ENCODE data around the gene GRID2.

The GRID2 gene

GRCh38 chr4:92519727-92520126 is 216.0 kb downstream of the GRID2 start:
- H3K4ac ChIP-seq (ENCODE audit: low read length): no peak overlapping the region
- H3K27me3 ChIP-seq (ENCODE audit: control insufficient read depth in 3 of 3, insufficient read depth in 3 of 3, low read depth in 1 of 3, low read length in 3 of 3): no peaks in the 10 kb centered on the region
- no peak overlapping the region for H2BK5ac ChIP-seq (ENCODE audit: low read length)
- no CpG with 5 or more reads among the region's 3 CpGs for WGBS, 2 donors (ENCODE audit: extremely low coverage in 2 of 2, insufficient read length in 2 of 2, insufficient replicate concordance in 1 of 2)
- H3K9me3 ChIP-seq (replicated peaks in 1 of 2; ENCODE audit: control insufficient read depth in 2 of 2, insufficient read depth in 1 of 2, low read depth in 1 of 2, low read length in 2 of 2): no peaks in the 10 kb centered on the region
- H3K14ac ChIP-seq (ENCODE audit: low read length): no peak overlapping the region
- H3K18ac ChIP-seq (ENCODE audit: low read length): no peak overlapping the region
- no peak for DNase-seq (ENCODE audit: low spot score)
- no peak overlapping the region for H2BK120ac ChIP-seq (ENCODE audit: low read depth, low read length)
- no peak overlapping the region for H3K4me2 ChIP-seq (ENCODE audit: insufficient read depth, low read length, poor library complexity, severe bottlenecking)
- no peak overlapping the region for H2AFZ ChIP-seq (ENCODE audit: low read length)
- H3K4me1 ChIP-seq (ENCODE audit: control insufficient read depth in 2 of 2, insufficient read depth in 1 of 2, low read depth in 1 of 2, low read length in 2 of 2): peaks cover 0 to 22% of the 10 kb centered on the region in 2 donors
- no peak overlapping the region for H3K9ac ChIP-seq (ENCODE audit: low read depth, low read length, poor library complexity)
- H4K91ac ChIP-seq (ENCODE audit: low read depth, low read length, poor library complexity): no peak overlapping the region
- H3K36me3 ChIP-seq (replicated peaks in 1 of 2; ENCODE audit: control insufficient read depth in 2 of 2, insufficient read depth in 2 of 2, low read length in 2 of 2): no peaks in the 10 kb centered on the region
- no peak overlapping the region for H2BK12ac ChIP-seq (ENCODE audit: low read length)
- no peak overlapping the region for H3K23ac ChIP-seq (ENCODE audit: low read depth, low read length, poor library complexity)
- H3K79me1 ChIP-seq (ENCODE audit: low read depth, low read length): no peaks in the 10 kb centered on the region
- H3K4me3 ChIP-seq (ENCODE audit: low read length in 2 of 2): no peak overlapping the region
- no peak overlapping the region for H3K27ac ChIP-seq (replicated peaks; ENCODE audit: low read length)
- H2BK15ac ChIP-seq (ENCODE audit: low read length): no peak overlapping the region
- H2AK5ac ChIP-seq (ENCODE audit: low read depth, low read length): no peak overlapping the region
- no peak overlapping the region for H4K8ac ChIP-seq (ENCODE audit: low read depth, low read length)

GRCh38 chr4:92520563-92520962 is 216.8 kb downstream of the GRID2 start:
- Histone ChIP-seq H2BK120ac (ENCODE audit: low read depth, low read length) (no peak overlapping the region), H3K27me3 (ENCODE audit: control insufficient read depth in 3 of 3, insufficient read depth in 3 of 3, low read depth in 1 of 3, low read length in 3 of 3) (no peaks in the 10 kb centered on the region), H3K4me2 (ENCODE audit: insufficient read depth, low read length, poor library complexity, severe bottlenecking) (no peak overlapping the region), H2AK5ac (ENCODE audit: low read depth, low read length) (no peak overlapping the region), H2BK12ac (ENCODE audit: low read length) (no peak overlapping the region), H3K9ac (ENCODE audit: low read depth, low read length, poor library complexity) (no peak overlapping the region), H3K23ac (ENCODE audit: low read depth, low read length, poor library complexity) (no peak overlapping the region), H3K79me1 (ENCODE audit: low read depth, low read length) (no peaks in the 10 kb centered on the region), H3K18ac (ENCODE audit: low read length) (no peak overlapping the region), H3K36me3 (replicated peaks in 1 of 2; ENCODE audit: control insufficient read depth in 2 of 2, insufficient read depth in 2 of 2, low read length in 2 of 2) (no peaks in the 10 kb centered on the region), H3K4ac (ENCODE audit: low read length) (no peak overlapping the region), H2BK5ac (ENCODE audit: low read length) (no peak overlapping the region), H2BK15ac (ENCODE audit: low read length) (no peak overlapping the region), H3K14ac (ENCODE audit: low read length) (no peak overlapping the region), H3K4me1 (ENCODE audit: control insufficient read depth in 2 of 2, insufficient read depth in 1 of 2, low read depth in 1 of 2, low read length in 2 of 2) (peaks cover 0 to 26% of the 10 kb centered on the region in 2 donors), H4K91ac (ENCODE audit: low read depth, low read length, poor library complexity) (no peak overlapping the region), H2AFZ (ENCODE audit: low read length) (no peak overlapping the region), H3K9me3 (replicated peaks in 1 of 2; ENCODE audit: control insufficient read depth in 2 of 2, insufficient read depth in 1 of 2, low read depth in 1 of 2, low read length in 2 of 2) (no peaks in the 10 kb centered on the region), H3K4me3 (ENCODE audit: low read length in 2 of 2) (no peak overlapping the region), H4K8ac (ENCODE audit: low read depth, low read length) (no peak overlapping the region), H3K27ac (replicated peaks; ENCODE audit: low read length) (no peak overlapping the region)
- WGBS, 2 donors (ENCODE audit: extremely low coverage in 2 of 2, insufficient read length in 2 of 2, insufficient replicate concordance in 1 of 2): no CpG with 5 or more reads among the region's 2 CpGs
- DNase-seq (ENCODE audit: low spot score): peak; percentile 31

DNA sequence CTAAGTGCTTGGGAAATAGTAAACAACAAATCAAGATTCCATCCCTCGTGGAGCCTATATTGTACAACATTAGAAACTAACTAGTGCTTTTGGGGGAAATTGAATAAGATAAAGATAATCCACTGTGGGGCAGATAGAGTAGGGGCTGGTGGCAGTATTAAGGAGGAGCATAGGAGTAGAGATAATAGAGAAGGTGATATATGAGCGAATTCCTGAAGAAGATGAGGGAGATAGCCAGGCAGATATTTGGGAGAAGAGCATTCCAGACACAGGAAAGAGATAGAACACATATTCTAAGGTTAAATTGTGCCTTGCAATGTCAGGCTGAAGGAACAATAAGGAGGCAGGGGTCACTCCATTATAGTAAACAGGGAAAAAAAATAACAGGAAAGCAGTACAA is 218.2 kb downstream of the GRID2 start:
- Histone ChIP-seq H2BK120ac (ENCODE audit: low read depth, low read length) (no peak overlapping the region), H4K8ac (ENCODE audit: low read depth, low read length) (no peak overlapping the region), H3K14ac (ENCODE audit: low read length) (no peak overlapping the region), H2BK5ac (ENCODE audit: low read length) (no peak overlapping the region), H4K91ac (ENCODE audit: low read depth, low read length, poor library complexity) (no peak overlapping the region), H2BK12ac (ENCODE audit: low read length) (no peak overlapping the region), H3K9me3 (replicated peaks in 1 of 2; ENCODE audit: control insufficient read depth in 2 of 2, insufficient read depth in 1 of 2, low read depth in 1 of 2, low read length in 2 of 2) (no peaks in the 10 kb centered on the region), H2AK5ac (ENCODE audit: low read depth, low read length) (no peak overlapping the region), H3K18ac (ENCODE audit: low read length) (no peak overlapping the region), H3K36me3 (replicated peaks in 1 of 2; ENCODE audit: control insufficient read depth in 2 of 2, insufficient read depth in 2 of 2, low read length in 2 of 2) (no peaks in the 10 kb centered on the region), H3K79me1 (ENCODE audit: low read depth, low read length) (no peaks in the 10 kb centered on the region), H3K9ac (ENCODE audit: low read depth, low read length, poor library complexity) (no peak overlapping the region), H3K4me1 (ENCODE audit: control insufficient read depth in 2 of 2, insufficient read depth in 1 of 2, low read depth in 1 of 2, low read length in 2 of 2) (peaks cover 0 to 26% of the 10 kb centered on the region in 2 donors), H3K23ac (ENCODE audit: low read depth, low read length, poor library complexity) (no peak overlapping the region), H2AFZ (ENCODE audit: low read length) (peak overlapping the region; percentile 13), H3K4ac (ENCODE audit: low read length) (no peak overlapping the region), H3K27me3 (ENCODE audit: control insufficient read depth in 3 of 3, insufficient read depth in 3 of 3, low read depth in 1 of 3, low read length in 3 of 3) (no peaks in the 10 kb centered on the region), H3K4me2 (ENCODE audit: insufficient read depth, low read length, poor library complexity, severe bottlenecking) (no peak overlapping the region), H3K27ac (replicated peaks; ENCODE audit: low read length) (no peak overlapping the region), H3K4me3 (ENCODE audit: low read length in 2 of 2) (no peak overlapping the region), H2BK15ac (ENCODE audit: low read length) (no peak overlapping the region)
- 100% methylated on average over 1 of the region's 2 CpGs; no CpG with 5 or more reads in 1 of the 2 donors for WGBS, 2 donors (ENCODE audit: extremely low coverage in 2 of 2, insufficient read length in 2 of 2, insufficient replicate concordance in 1 of 2)
- no peak for DNase-seq (ENCODE audit: low spot score)

DNA sequence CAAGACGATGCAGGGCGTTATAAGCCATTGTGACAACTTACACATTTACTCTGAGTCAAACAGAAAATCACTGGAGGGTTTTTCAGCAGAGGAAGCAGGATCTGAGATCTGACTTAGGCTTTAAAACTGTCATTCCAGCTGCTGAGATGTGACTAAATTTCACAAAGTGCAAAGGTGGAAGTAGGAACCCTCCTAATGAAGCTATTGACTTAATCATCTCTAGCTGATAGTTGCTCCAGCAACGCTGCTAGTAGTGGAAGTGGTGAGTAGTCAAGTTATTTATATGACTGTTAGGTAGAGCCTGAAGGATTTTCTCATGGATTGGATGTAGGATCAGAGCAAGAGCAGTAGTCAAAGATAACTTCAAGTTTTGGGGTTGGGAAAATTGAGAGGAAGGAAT is 218.6 kb downstream of the GRID2 start:
- peak overlapping the region; percentile 13 for H2AFZ ChIP-seq (ENCODE audit: low read length)
- H3K23ac ChIP-seq (ENCODE audit: low read depth, low read length, poor library complexity): no peak overlapping the region
- H4K8ac ChIP-seq (ENCODE audit: low read depth, low read length): no peak overlapping the region
- no peak overlapping the region for H2BK12ac ChIP-seq (ENCODE audit: low read length)
- no peak overlapping the region for H3K18ac ChIP-seq (ENCODE audit: low read length)
- H3K36me3 ChIP-seq (replicated peaks in 1 of 2; ENCODE audit: control insufficient read depth in 2 of 2, insufficient read depth in 2 of 2, low read length in 2 of 2): no peaks in the 10 kb centered on the region
- H2BK120ac ChIP-seq (ENCODE audit: low read depth, low read length): no peak overlapping the region
- H3K4me2 ChIP-seq (ENCODE audit: insufficient read depth, low read length, poor library complexity, severe bottlenecking): no peak overlapping the region
- no peak overlapping the region for H2AK5ac ChIP-seq (ENCODE audit: low read depth, low read length)
- H3K4ac ChIP-seq (ENCODE audit: low read length): no peak overlapping the region
- no peak overlapping the region for H3K4me3 ChIP-seq (ENCODE audit: low read length in 2 of 2)
- no peaks in the 10 kb centered on the region for H3K27me3 ChIP-seq (ENCODE audit: control insufficient read depth in 3 of 3, insufficient read depth in 3 of 3, low read depth in 1 of 3, low read length in 3 of 3)
- H4K91ac ChIP-seq (ENCODE audit: low read depth, low read length, poor library complexity): no peak overlapping the region
- no peak overlapping the region for H2BK15ac ChIP-seq (ENCODE audit: low read length)
- no peak overlapping the region for H2BK5ac ChIP-seq (ENCODE audit: low read length)
- H3K9me3 ChIP-seq (replicated peaks in 1 of 2; ENCODE audit: control insufficient read depth in 2 of 2, insufficient read depth in 1 of 2, low read depth in 1 of 2, low read length in 2 of 2): no peaks in the 10 kb centered on the region
- H3K9ac ChIP-seq (ENCODE audit: low read depth, low read length, poor library complexity): no peak overlapping the region
- H3K27ac ChIP-seq (replicated peaks; ENCODE audit: low read length): no peak overlapping the region
- H3K79me1 ChIP-seq (ENCODE audit: low read depth, low read length): no peaks in the 10 kb centered on the region
- H3K14ac ChIP-seq (ENCODE audit: low read length): no peak overlapping the region
- no CpG with 5 or more reads among the region's 3 CpGs for WGBS, 2 donors (ENCODE audit: extremely low coverage in 2 of 2, insufficient read length in 2 of 2, insufficient replicate concordance in 1 of 2)
- peaks cover 0 to 26% of the 10 kb centered on the region in 2 donors for H3K4me1 ChIP-seq (ENCODE audit: control insufficient read depth in 2 of 2, insufficient read depth in 1 of 2, low read depth in 1 of 2, low read length in 2 of 2)
- DNase-seq (ENCODE audit: low spot score): no peak

Data from neuronal stem cell (in vitro differentiated cells).